ENCODE measurements around the gene DGKQ.

The DGKQ gene

GRCh38 chr4:968621-969394, 4.6 kb downstream of the DGKQ start:
- TF ChIP-seq FOXP2 (optimal IDR thresholded peaks at IDR 0.05; ENCODE audit: borderline replicate concordance, extremely low read depth, extremely low read length, insufficient read depth) (no peak), TAF1 (IDR thresholded peaks at IDR 0.05; ENCODE audit: borderline replicate concordance, insufficient read depth, low read length) (no peak), POLR2AphosphoS5 (IDR thresholded peaks at IDR 0.05; ENCODE audit: low read depth, low read length) (no peak), SIN3A (IDR thresholded peaks at IDR 0.05; ENCODE audit: borderline replicate concordance, insufficient read depth, low read length) (no peak), REST (IDR thresholded peaks at IDR 0.05; ENCODE audit: insufficient read depth in 1 of 2, low read depth in 2 of 2, low read length in 2 of 2) (no peak)

GRCh38 chr4:968221-968620, 5.1 kb downstream of the DGKQ start:
- TF ChIP-seq POLR2AphosphoS5 (IDR thresholded peaks at IDR 0.05; ENCODE audit: low read depth, low read length) (no peak), TAF1 (IDR thresholded peaks at IDR 0.05; ENCODE audit: borderline replicate concordance, insufficient read depth, low read length) (no peak), REST (IDR thresholded peaks at IDR 0.05; ENCODE audit: insufficient read depth in 1 of 2, low read depth in 2 of 2, low read length in 2 of 2) (no peak), FOXP2 (optimal IDR thresholded peaks at IDR 0.05; ENCODE audit: borderline replicate concordance, extremely low read depth, extremely low read length, insufficient read depth) (no peak), SIN3A (IDR thresholded peaks at IDR 0.05; ENCODE audit: borderline replicate concordance, insufficient read depth, low read length) (no peak)

- no peak for TF ChIP-seq FOXP2 (optimal IDR thresholded peaks at IDR 0.05; ENCODE audit: borderline replicate concordance, extremely low read depth, extremely low read length, insufficient read depth)
- no peak for TF ChIP-seq REST (IDR thresholded peaks at IDR 0.05; ENCODE audit: insufficient read depth in 1 of 2, low read depth in 2 of 2, low read length in 2 of 2)
- no peak for TF ChIP-seq POLR2AphosphoS5 (IDR thresholded peaks at IDR 0.05; ENCODE audit: low read depth, low read length)
- no peak for TF ChIP-seq SIN3A (IDR thresholded peaks at IDR 0.05; ENCODE audit: borderline replicate concordance, insufficient read depth, low read length)
- TF ChIP-seq TAF1 (IDR thresholded peaks at IDR 0.05; ENCODE audit: borderline replicate concordance, insufficient read depth, low read length), result no peak
Observed at GRCh38 chr4:967113-968104, 6.0 kb downstream of the DGKQ start.

- TF ChIP-seq FOXP2 (optimal IDR thresholded peaks at IDR 0.05; ENCODE audit: borderline replicate concordance, extremely low read depth, extremely low read length, insufficient read depth) (no peak), TAF1 (IDR thresholded peaks at IDR 0.05; ENCODE audit: borderline replicate concordance, insufficient read depth, low read length) (no peak), POLR2AphosphoS5 (IDR thresholded peaks at IDR 0.05; ENCODE audit: low read depth, low read length) (no peak), REST (IDR thresholded peaks at IDR 0.05; ENCODE audit: insufficient read depth in 1 of 2, low read depth in 2 of 2, low read length in 2 of 2) (no peak), SIN3A (IDR thresholded peaks at IDR 0.05; ENCODE audit: borderline replicate concordance, insufficient read depth, low read length) (no peak)
Observed at GRCh38 chr4:966266-967112, 6.9 kb downstream of the DGKQ start.
